ENCODE data around the gene RNF148.

The RNF148 gene

DNA sequence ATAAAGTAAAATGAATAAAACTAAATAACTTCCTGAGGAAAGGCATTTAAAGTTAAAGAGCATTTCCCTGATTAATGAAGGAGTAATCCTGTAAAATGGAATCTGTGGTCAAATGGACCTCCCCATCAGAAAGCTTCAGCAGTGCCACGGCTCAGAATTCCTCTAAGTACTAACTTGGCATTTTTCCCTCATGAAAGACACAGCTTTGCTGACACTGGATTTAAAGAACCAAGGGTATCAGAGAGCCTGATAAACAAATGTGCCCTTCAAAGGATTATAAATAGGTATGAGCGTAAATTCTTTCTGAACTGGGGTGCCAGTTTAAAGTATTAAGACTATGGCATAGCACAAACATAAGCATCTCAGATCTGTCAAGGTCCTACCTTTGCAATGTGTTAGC lies 24.2 kb upstream of the RNF148 start:
- Histone ChIP-seq H3K27me3 (ENCODE audit: insufficient read depth, poor library complexity, severe bottlenecking) (no peaks in the 10 kb centered on the region), H3K27ac (replicated peaks) (no peak overlapping the region), H3K4me3 (replicated peaks; ENCODE audit: insufficient read depth, low read length) (no peak overlapping the region)
- TF ChIP-seq GABPA (IDR thresholded peaks at IDR 0.05; ENCODE audit: low read depth) (no peak), SPI1 (IDR thresholded peaks at IDR 0.05; ENCODE audit: borderline replicate concordance, low read depth) (no peak), POLR2AphosphoS5 (IDR thresholded peaks at IDR 0.05; ENCODE audit: low read depth) (no peak)
- TF ChIP-seq, protein P1, sequence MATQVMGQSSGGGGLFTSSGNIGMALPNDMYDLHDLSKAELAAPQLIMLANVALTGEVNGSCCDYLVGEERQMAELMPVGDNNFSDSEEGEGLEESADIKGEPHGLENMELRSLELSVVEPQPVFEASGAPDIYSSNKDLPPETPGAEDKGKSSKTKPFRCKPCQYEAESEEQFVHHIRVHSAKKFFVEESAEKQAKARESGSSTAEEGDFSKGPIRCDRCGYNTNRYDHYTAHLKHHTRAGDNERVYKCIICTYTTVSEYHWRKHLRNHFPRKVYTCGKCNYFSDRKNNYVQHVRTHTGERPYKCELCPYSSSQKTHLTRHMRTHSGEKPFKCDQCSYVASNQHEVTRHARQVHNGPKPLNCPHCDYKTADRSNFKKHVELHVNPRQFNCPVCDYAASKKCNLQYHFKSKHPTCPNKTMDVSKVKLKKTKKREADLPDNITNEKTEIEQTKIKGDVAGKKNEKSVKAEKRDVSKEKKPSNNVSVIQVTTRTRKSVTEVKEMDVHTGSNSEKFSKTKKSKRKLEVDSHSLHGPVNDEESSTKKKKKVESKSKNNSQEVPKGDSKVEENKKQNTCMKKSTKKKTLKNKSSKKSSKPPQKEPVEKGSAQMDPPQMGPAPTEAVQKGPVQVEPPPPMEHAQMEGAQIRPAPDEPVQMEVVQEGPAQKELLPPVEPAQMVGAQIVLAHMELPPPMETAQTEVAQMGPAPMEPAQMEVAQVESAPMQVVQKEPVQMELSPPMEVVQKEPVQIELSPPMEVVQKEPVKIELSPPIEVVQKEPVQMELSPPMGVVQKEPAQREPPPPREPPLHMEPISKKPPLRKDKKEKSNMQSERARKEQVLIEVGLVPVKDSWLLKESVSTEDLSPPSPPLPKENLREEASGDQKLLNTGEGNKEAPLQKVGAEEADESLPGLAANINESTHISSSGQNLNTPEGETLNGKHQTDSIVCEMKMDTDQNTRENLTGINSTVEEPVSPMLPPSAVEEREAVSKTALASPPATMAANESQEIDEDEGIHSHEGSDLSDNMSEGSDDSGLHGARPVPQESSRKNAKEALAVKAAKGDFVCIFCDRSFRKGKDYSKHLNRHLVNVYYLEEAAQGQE (IDR thresholded peaks at IDR 0.05; ENCODE audit: insufficient replicate concordance, low read depth) = no peak
- TF ChIP-seq, protein P2, sequence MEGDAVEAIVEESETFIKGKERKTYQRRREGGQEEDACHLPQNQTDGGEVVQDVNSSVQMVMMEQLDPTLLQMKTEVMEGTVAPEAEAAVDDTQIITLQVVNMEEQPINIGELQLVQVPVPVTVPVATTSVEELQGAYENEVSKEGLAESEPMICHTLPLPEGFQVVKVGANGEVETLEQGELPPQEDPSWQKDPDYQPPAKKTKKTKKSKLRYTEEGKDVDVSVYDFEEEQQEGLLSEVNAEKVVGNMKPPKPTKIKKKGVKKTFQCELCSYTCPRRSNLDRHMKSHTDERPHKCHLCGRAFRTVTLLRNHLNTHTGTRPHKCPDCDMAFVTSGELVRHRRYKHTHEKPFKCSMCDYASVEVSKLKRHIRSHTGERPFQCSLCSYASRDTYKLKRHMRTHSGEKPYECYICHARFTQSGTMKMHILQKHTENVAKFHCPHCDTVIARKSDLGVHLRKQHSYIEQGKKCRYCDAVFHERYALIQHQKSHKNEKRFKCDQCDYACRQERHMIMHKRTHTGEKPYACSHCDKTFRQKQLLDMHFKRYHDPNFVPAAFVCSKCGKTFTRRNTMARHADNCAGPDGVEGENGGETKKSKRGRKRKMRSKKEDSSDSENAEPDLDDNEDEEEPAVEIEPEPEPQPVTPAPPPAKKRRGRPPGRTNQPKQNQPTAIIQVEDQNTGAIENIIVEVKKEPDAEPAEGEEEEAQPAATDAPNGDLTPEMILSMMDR (IDR thresholded peaks at IDR 0.05; ENCODE audit: insufficient read depth, low read length) = no peak
- no peak for DNase-seq (ENCODE audit: low read depth in 1 of 2, low spot score in 1 of 2)

DNA sequence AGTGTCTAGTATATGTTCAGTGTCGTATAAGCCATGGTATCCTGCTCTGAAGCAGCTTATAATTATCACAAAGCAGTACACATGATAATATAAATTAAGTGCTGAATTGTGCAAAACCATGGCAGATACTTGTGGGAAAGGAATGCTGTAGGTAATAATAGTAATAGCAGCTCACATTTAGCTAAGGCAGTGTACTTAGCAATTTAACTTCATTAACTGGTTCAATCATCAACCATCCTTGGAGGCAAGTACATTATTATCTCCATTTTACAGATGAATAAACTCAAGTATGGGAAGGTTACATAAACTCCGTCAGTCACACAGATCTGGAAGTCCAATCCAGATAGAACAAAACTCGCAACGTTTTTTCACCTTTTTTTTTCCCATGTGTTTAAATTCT lies 21.6 kb upstream of the RNF148 start:
- no peak for TF ChIP-seq POLR2AphosphoS5 (IDR thresholded peaks at IDR 0.05; ENCODE audit: low read depth)
- TF ChIP-seq, protein P1 (IDR thresholded peaks at IDR 0.05; ENCODE audit: insufficient replicate concordance, low read depth) = no peak
- no peak for TF ChIP-seq SPI1 (IDR thresholded peaks at IDR 0.05; ENCODE audit: borderline replicate concordance, low read depth)
- TF ChIP-seq, protein P2 (IDR thresholded peaks at IDR 0.05; ENCODE audit: insufficient read depth, low read length) = no peak
- TF ChIP-seq GABPA (IDR thresholded peaks at IDR 0.05; ENCODE audit: low read depth) = no peak
- no peak overlapping the region for H3K27ac ChIP-seq (replicated peaks)
- no peak overlapping the region for H3K4me3 ChIP-seq (replicated peaks; ENCODE audit: insufficient read depth, low read length)
- no peaks in the 10 kb centered on the region for H3K27me3 ChIP-seq (ENCODE audit: insufficient read depth, poor library complexity, severe bottlenecking)
- no peak for DNase-seq (ENCODE audit: low read depth in 1 of 2, low spot score in 1 of 2)

DNA sequence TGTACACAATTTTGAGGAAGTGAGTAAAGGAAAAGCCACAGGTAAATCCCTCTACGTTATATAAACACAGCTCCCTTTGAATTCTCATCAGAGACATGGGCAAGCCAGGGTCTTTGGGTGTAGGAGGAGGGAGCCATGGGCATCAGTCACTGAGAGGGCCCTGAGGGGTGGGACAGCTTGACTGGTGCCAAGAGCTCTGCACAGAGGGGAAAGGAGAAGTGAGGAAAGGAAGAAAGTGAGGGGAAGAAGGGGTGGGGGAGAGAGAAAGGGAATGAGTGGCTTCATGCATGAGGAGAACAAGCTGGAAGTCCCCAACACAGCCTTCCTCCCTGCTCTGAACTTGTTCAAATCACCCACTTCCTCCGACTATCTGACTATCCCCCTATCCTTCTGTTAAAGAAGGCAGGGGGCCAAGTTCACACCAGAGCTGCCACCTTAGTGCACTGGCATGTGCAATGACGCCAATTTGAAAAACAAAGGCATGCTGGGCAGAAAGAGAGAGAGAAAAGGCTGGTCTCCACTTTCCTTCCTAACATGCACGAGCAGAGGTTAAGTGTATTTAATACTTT lies 16.4 kb upstream of the RNF148 start:
- Histone ChIP-seq H3K27ac (replicated peaks) (no peak overlapping the region), H3K27me3 (ENCODE audit: insufficient read depth, poor library complexity, severe bottlenecking) (no peaks in the 10 kb centered on the region), H3K4me3 (replicated peaks; ENCODE audit: insufficient read depth, low read length) (no peak overlapping the region)
- TF ChIP-seq, protein P2 (IDR thresholded peaks at IDR 0.05; ENCODE audit: insufficient read depth, low read length) = no peak
- TF ChIP-seq GABPA (IDR thresholded peaks at IDR 0.05; ENCODE audit: low read depth) (no peak), SPI1 (IDR thresholded peaks at IDR 0.05; ENCODE audit: borderline replicate concordance, low read depth) (no peak), POLR2AphosphoS5 (IDR thresholded peaks at IDR 0.05; ENCODE audit: low read depth) (no peak)
- TF ChIP-seq, protein P1 (IDR thresholded peaks at IDR 0.05; ENCODE audit: insufficient replicate concordance, low read depth) = no peak
- no peak for DNase-seq (ENCODE audit: low read depth in 1 of 2, low spot score in 1 of 2)

Data from HL-60 (cell line).